NK-92 (cell line): ENCODE data around the gene PPP1R9B.

Experiments
- DNase-seq: peaks from one replicate; lab custom pipeline; 2025; ENCODE audit not compliant: unreplicated experiment; lab: John Stamatoyannopoulos, UW

PPP1R9B gene

DNA sequence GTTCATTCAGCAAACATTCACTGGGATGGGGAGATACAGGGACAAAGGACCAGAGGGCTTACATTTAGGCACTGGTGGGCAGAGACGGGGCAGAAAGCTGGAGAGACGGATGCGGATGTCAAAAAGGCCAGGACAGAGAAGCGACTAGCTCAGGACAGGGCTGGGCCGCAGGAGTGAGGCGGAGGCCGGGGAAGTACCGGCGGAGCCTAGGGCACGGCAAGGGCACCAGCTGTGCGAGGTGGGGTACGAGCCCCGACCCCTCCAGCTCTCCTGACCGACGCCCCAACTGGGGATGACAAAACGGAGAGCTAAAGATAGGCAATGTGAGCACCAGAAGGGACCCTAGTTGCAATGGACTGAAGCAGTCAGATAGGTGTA, 11.4 kb upstream of the PPP1R9B start:
- DNase-seq: no peak

DNA sequence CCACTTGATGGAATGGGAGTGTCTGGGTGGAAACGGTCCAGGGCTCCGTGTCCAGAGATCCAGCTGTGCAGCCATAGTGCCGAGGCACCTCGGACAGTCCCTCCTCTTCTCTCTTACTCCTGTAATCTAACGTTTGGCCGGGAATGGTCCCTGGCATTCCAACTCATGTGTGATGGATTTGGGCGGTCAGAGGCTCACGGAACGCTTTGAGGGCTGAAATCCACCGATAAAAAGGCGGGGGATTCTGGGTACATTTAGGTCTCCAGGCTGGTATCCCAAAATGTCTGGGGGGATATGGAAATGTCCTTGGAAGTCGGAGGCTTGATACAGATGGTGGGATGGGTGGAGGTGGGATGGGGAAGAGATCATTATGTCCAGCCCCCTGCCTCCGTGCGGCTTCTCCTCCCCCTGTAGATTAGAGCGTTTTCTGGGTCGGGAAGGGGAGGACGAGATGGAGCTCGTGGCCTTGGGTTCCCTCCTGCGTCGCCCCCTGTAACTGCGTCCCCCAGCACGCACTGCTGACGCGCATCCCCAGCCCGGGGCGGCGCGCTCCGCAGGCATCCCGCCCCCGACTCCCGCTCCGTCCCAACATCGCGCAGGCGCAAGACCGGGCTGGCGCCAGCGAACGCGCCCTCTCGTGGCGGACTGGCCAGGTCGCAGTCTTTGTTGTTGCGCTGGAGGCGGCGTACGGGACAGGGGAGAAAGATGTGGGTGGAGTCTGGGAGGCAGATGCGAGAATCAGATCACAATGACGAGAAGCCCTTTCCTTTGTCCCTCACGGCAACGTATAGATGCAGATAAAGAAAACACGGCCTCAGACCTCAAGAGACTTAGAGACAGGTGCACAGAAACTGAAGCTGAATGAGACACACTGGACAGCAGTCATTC, 10.8 kb upstream of the PPP1R9B start:
- DNase-seq: peak; percentile 64

DNA sequence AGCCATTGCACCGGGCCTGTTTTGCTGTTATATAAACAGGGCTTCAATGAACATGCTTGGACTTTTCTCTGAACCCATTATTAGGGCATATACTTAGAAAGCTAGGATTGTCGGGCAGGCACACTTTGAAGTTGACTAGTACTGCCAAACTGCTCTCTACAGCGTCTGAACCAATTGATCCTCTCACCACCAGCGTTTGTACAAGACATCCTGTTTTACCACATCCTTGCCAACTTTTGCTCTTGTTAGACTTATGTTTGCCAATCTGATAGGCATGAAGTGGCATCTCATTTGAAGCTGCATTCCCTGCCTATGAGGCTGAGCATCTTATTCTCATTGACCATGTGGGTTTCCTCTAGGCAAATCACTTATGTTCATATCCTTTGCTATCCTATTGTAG, 7.4 kb upstream of the PPP1R9B start:
- no peak for DNase-seq

DNA sequence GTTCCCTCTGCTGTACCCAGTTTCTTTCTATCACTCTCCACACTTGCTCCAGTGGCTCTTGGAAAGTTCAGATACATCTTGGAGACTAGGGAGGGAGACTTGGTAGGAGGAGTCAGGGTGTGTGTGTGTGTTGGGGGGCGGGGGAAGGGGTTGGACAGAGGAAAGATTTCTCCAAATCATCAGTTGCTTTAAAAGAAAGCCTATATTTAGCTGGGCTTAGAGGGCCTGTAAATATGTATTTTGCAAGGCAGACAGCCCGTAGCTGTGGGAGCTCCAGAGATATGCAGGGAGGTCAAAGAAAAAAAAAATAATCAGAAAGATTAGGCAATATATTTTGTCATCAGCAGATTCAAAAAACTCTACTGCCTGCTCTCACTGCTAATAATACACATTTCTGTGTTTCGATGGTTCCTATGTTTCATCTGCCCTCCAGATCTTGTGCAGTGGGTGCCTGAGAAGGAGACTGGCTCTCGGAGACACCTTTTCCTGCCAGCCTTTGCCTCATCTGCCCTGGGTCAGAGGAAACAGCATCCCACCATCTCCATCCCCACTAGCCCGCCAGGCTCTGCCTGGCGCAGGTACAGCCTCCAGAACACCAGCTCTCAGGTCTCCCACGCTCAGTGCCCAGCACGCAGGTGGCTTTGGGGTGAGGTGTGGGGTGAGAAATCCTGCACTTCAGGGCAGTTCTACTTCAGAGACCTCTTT, 4.8 kb upstream of the PPP1R9B start:
- DNase-seq: no peak

DNA sequence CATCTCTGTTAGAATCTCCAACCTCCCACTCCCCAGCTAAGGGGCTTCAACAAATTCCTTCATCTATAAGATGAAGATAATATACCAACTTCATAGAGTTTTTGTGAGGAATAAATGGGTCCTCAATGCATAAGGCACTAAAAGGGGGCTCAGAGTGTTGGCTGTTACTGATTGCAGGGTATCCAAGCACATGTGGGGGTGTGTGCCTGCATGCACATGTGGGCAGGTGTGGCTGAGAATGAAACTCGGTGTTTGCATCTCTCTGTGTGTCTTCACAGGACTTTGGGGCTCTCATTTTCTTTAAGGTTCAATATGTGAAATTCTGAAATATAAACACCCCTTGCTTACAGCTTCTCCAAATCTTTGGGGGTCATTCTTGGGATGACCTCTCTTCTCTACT, 4.1 kb upstream of the PPP1R9B start:
- DNase-seq: no peak

DNA sequence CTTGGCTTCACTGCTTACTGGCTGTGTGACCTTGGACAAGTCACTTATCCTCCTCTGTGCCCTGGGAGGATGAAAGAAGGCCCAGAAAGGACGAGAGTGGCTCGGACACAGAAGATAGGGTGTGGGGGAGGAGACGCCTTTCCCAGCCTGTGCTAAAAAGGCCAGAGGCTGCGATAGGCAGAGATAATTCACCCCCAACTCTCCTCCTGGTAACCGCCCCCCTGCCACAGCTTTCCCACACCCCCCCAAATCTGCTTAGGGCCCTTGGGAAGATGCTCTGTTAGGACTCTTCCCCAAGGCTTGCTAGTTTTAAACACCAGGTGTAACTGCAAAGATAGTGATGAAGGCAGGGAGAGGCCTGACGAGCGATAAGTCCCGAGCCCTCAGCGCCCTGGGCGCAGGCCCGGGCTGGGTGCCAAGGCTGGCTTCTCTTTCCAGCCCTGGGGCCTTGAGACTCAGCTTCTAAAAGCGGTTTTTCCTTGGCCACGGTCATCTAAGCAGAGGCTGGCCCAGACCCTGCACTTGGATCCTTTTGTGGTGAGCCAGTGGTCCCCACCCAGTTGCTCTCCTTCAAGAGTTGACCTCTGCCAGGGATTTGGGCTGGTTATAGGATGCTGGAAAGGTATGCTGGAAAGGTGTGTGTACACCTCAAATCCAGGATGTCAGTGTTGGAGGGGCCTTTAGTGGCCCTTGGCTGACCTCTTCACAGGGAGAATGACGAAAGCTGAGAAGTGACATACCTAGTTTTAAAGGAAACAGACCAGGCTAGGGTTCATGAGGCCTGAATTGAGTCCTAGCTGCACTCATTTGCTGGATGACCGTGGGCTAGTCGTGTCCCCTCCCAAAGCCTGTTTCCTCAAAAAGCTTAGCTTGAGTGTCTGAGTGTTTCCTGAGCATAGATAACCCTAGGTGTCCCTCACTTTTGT, 3.4 kb upstream of the PPP1R9B start:
- no peak for DNase-seq

DNA sequence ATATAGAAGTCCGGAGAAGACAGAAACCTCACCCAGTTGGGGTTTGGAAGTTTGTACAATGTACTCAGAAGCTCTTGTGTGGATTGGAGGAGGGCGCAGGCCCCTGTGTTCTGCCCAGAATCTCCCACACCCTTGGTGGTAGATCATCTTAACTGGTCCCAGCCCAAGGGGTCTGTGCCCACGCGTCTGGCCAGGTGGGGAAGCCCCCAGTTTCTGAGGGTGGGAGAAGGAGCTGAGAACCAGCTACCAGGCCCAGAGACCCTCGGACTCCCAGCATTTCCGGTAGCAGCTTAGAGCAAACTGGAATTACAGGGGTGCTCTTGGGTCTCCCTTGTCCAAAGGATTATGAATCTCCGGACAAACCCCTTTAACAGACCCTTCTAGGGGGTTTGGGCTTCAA, 2.3 kb upstream of the PPP1R9B start:
- no peak for DNase-seq

DNA sequence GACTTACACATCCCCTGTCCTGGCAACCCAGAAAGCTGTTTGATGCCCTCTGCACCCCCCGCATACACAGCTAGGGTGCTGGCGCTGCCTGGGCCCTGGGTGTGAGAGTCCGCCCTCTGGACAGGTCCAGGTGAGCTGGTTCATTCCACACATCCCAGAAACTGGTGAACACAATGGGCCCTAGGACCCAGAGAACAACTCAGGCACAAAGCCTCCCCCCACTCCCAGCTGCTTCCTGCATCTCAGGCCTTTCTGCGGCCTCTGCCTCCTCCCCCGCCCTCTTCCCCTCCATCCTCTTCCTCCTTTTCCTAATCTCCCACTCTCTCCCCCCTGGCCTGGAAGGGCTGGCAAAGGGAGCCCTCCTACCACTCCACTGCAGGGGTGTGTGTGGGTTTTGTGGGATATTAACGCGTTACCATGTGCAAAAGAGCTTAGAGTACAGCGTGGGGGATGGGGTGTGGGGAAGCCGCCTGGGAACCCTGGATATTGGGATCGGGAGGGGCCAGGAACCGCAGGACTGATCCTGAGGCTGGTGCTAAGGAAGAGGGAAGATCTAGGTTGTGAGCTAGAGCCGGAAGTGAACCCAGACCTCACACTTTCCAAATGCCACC, 1.6 kb upstream of the PPP1R9B start:
- no peak for DNase-seq

DNA sequence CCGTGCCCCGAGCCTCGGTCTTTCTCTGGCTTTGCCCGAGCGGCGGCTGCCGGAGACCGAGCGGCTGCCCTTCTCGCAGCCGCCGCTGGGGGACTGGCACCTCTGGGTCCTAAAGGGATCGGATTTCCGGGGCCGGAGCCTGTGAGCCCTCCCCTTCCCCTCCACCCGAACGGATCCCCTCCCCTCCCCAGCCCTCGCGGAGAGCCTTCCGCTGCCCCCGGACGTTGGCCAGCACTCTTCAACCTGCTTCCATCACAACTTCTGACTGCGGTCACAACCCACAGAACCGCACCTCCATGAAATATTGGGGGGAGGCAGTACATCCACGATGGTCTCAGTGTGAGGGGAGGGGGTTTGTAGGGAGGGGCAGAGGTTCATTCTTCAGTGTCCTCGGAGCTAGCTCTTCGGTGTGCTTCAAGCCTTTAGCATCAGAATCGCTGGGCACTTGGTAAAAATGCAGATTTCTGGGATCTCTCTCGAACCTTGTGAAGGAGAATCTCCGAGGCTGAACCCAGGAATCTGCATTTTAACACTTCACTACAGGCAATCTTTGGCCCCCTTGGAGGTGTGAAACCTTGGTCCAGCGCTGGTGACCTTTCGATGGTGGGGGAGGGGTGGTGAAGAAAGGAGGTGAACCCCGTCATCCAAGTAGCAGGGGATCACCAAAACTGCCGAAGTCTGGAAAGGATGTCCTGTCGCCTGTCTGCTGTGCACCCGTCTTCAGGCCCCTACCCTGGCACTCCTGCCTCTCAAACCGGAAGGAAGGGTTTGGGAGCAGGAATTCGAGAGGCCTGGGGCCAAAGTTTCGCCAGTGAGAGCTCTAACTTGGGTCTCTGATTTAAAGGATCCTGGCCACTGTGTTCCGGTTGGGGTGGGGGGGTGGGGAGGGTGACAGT, 812 bp upstream of the PPP1R9B start:
- no peak for DNase-seq

DNA sequence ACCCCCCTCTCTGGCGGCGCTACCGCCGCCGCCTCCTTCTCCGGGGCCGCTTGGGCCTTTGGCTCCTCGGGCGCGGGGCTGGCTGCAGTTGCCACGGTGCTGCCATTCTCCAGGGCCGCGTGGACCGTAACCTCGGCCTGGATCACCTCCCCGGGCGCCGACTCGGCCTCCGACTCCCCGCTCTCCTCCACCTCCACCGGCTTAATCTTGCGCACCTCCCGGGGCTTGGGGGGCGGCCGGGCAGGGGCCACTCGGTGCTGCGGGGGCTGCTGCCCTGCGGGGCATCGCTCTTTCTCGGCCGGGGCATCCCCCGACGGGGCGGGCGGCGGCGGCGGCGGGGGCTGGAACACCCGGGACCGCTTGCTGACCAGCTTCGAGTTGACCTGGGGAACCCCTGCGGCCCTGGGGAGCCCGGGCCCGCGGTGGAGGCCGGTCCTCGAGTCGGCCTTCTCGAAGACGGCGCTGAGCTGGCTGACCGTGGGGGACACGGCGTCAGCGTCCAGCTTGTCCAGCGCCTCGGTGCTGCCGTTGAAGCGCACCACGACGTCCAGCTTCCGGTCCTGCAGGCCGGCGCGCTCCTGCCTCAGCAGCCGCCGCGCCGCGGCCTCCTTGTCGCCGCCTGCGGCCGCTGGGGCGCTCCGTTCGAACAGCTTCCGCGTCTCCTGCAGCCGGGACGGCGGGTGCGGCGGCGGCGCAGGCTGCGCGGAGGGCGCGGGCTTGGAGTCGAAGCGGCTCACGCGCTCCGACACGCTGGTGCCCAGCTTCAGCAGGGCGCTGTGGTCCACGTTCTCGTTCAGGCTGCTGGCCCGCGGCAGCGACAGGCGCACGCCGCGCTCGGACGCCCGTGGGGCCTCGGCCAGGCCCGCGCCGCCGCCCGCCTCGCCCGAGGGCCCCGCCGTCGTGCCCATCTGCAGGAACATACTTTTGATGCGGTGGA, 792 bp downstream of the PPP1R9B start:
- no peak for DNase-seq

DNA sequence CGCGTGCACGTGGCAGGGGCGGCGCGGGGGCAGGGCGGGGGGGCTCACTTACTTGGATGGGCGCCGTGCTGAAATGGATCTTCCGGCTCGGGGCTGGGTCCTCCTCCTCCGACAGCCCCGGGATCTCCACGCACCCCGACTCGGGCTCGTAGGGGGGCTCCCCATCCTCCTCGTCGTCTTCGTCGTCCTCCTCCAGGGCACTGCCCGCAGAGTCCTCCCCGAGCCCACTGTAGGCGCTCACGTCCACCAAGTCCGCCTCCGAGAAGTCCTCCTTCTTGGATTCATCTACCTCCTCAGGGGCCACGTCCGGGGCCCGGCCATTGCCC, 1.4 kb downstream of the PPP1R9B start:
- no peak for DNase-seq

DNA sequence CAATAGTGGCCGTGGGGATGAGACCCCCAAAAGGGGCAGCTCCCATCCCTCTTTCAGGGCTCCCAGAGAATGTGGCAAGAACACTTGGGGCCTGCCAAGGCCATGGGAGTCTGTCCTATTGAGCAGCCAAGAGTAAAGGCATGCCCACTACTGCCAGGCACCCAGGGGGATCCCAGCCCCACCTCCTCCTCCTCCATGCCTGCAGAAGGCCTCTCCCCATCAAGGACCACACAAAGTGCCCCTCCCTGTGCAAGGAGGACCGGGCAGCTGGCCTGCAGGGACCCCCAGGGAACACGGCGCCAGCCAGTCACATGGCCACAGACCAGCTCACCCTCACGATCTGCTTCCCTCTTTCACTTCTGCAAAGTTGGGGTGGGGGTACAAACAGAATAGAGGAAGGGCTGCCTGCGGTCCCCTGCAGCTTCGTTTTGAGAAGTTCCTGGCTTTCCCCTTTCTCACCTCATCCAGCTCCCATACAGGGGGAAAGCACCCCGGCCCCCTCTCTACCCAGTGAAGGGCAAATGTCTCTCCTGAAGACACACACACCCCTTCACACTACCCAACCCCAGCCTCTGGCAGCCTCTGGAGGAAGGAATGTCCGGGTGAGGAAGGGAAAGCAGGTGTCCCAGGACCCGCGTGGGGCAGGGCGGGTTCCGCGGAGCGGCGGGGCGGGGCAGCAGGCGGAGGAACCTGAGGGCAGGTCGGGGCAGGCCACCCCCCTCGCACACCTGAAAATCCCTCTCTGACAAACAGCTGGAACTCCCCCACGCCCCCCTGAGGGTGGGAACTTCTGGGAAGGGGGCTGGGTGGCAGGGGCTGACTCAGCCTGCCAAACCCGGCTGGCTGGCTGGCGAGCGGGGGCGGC, 2.0 kb downstream of the PPP1R9B start:
- no peak for DNase-seq

DNA sequence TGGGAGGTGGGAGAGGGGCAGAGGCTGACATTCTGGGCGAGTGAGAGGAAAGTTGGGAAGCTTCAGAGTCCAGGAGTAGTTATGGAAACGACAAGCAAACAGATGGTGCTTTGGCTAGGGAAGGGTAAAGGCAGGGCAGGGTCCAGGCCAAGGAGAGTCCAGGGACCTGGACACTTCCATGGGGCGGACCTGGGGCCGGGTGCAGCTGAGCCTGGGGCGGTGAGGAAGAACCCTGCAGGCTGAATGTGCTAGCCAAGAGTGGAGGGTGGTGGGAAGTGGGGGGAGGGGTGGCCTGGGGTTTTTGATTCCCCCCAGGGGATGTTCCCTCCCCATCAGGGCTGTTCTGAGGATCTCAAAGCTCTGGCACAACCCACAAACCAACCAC, 2.6 kb downstream of the PPP1R9B start:
- no peak for DNase-seq

DNA sequence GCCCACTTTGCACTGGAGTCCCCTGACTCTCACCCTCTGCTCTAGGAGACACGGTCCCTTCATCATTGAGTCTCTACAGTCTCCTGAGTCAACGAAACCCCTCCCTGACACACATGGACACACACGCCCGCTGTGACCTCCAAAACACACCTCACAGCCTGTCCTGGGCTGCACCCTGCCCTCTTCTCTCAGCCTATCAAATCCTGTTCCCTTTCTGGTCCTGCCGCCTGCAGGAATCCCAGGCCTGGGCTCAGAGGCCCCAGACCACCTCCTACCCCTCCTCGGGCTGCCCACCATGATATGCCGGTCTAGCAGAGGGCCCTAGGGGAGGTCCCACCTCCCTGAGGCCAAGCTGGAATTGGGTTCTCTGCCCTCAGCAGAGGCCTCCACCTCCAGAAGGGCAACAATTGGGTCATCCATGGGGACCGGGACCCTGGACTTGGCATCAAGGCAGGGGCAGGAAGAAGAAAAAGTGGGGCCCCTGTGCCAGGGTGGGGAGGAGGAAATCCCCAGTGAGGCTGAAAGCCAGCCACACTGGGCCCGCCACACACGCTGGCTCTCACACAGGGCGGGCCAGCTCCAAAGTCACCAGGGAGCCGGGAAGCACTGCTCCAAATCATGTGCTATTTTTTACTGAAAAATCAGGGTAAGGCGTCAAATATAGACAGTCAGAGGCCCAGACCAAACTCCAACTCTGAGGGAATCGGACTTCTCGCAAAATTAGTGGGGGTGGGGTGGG, 3.4 kb downstream of the PPP1R9B start:
- no peak for DNase-seq

DNA sequence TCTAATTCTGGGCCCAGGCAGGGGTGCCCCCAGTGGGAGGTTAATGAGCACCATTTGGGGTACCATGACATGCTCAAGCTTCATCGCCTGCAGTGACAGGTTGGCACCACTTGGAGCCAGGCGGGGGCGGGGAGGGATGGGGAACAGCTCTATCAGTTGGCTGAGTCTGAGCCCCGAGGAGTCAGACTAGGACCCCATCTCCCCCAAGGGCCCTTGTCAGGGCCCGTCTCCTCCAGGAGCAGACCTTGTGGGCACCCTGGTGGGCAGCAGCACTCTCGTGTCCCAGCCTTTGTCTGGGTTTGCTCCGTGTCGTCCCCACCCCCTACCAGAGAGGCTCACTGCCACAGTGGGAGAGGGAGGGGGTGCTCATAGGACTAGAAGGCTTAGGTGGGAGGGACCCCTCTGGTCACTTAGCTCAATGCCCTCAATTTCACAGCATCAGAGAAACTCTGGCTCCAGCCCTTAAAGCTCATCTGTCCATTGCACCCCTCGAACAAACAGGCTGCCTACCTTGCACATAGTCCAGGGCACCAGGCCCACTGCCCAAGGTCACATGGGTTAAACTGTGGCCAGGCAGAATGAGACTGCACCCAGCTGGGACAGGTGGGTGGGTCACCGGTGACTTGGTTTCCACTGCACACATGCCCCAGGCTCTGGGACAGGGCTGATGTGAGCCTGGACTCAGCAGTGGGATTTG, 4.1 kb downstream of the PPP1R9B start:
- no peak for DNase-seq

DNA sequence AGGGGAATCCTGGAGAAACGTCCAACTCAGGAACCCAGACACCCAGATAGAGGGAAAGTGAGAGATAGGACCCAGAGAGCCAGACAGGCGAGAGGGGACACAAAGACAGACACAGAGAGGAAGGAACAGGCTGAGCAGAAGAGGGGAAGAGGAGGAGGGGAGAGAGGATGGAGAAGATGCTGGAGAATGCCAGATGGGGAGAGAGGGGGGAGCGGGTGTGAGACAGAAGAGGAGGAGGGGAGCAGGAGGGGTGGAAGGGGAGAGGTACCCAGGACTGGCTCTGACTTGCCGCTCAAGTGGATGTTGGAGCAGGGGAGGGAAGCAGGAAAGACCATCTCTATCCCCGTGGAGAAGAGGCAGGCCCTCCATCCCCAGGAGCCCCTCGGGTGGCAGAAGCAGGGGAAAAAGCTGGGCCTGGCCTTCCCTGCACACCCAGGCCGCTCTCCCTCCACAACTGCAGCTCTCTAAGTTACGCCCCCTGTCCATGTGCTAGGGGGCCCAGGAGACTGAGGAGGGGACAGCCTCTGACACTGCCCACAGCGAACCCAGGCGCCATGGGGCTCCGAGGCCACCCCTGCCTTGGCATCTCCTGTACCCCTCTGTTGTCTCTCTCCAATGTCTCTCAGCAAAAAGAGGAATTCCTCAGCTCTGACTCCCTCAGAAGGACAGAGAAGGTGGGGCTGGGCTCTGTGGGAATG, 4.8 kb downstream of the PPP1R9B start:
- no peak for DNase-seq
